Ovary (tissue), 9 donors: ENCODE measurements around the gene LEMD3. TPM values are rescaled to one million over a fixed set of nuclear protein-coding genes. Genes with fewer than 3 reads are reported as not detected.

ENCODE experiments used
- DNase-seq, 5 donors: peaks; one replicate each; pipeline ENCODE4 v3.0.0-alpha.2; 2019 to 2020
- H3K27ac ChIP-seq, 2 donors: fragments of 200-600 bp; one replicate each; pipeline versions ENCODE4 v1.5.1 to v1.8.0; 2019 to 2022
- H3K27me3 ChIP-seq: fragments of 200-600 bp; one replicate; pipeline ENCODE4 v1.8.0; 2022
- H3K36me3 ChIP-seq: fragments of 200-600 bp; sonication (generic); one replicate; pipeline ENCODE4 v1.5.1; 2019
- H3K4me1 ChIP-seq: one replicate; pipeline ENCODE4 v1.8.1; 2013; ENCODE audit warnings: mild to moderate bottlenecking, moderate library complexity; ENCODE audit not compliant: insufficient read depth
- H3K4me3 ChIP-seq: fragments of 200-600 bp; sonication (generic); one replicate; pipeline ENCODE4 v1.5.1; 2017
- H3K9me3 ChIP-seq, 2 donors: fragments of 200-600 bp in 1 of 2; sonication (generic) in 1 of 2; one replicate each; pipeline versions ENCODE4 v1.5.1 to v1.8.1; 2013 to 2019; ENCODE audit warnings: mild to moderate bottlenecking in 1 of 2, moderate library complexity in 1 of 2
- CTCF ChIP-seq, 3 donors: fragments of 450-650 bp in 2 of 3; fragments of 200-600 bp in 1 of 3; IDR thresholded peaks; one replicate each; pipeline versions ENCODE4 v1.5.1 to v1.8.0; 2016 to 2022; ENCODE audit warnings: antibody characterized with exemption in 3 of 3, mild to moderate bottlenecking in 1 of 3
- EP300 ChIP-seq: sonication (generic); formaldehyde crosslinking; IDR thresholded peaks from one replicate; pipeline ENCODE4 v1.6.1; 2017; ENCODE audit warnings: antibody characterized with exemption
- POLR2A ChIP-seq: fragments of 450-650 bp; IDR thresholded peaks from one replicate; pipeline ENCODE4 v1.6.1; 2017; ENCODE audit warnings: antibody characterized with exemption, mild to moderate bottlenecking, moderate library complexity
- WGBS, 3 donors: extraction: QIAGEN DNeasy Blood & Tissue Kit in 1 of 3; methylation state at CpG; one replicate each; pipeline versions ENCODE4 v1.1.5 to v1.1.7; 2013 to 2017; 5-methylcytosine and 5-hydroxymethylcytosine counted together
- intact Hi-C, 4 donors: fragments of 100-400 bp; cut with DNase I; formaldehyde crosslinking; loops; one replicate each; pipeline versions ENCODE4 v1.11.0 to v1.15.1; 2022 to 2023
- polyA plus RNA-seq, 2 donors: library from polyadenylated mRNA; stranded (reverse); fragments of 200-250 nt in 1 of 2; fragments of 350-450 nt in 1 of 2; fragmentation: Illumina TruSeq in 1 of 2; extraction: RNeasy Lipid Tissue Mini Kit (QIAGEN cat#74804) in 1 of 2; gene quantifications; one replicate each; pipeline ENCODE4 v1.2.3, GENCODE V29; 2013 to 2014
- total RNA-seq, 7 donors: library from RNA; depleted of rRNA in 2 of 7; stranded (reverse); fragments of >200 nt in 2 of 7; fragmentation: NEBNext Ultra II Directional in 3 of 7; extraction: Animal tissue kit (Norgen Biotek cat#: 25700) in 3 of 7; gene quantifications; one replicate each; pipeline versions ENCODE4 v1.1.0 to v1.2.4, GENCODE V29; 2016 to 2023
- donor health status: DM: no; HTN: no; CAD: no; lungs with moderate emphysema.
- donor health status: DM: no; HTN: no; CAD: no.
- donor health status: Bipolar disorder and iron deficiency.
- donor health status: DM: yes; HTN: yes; CAD: no.
- donor health status: DM: no; HTN: no; CAD: no.
- donor health status: DM: yes; HTN: yes; CAD: no.

Gene LEMD3
- total and polyA plus RNA-seq, 9 donors, result 11.4 to 34.8 (median 28.3) TPM

GRCh38 chr12:65164774-65165173 lies 4.6 kb upstream of the LEMD3 start:
- Histone ChIP-seq H3K27ac (no peak overlapping the region), H3K4me3 (no peak overlapping the region), H3K36me3 (no peaks in the 10 kb centered on the region), H3K4me1 (no peaks in the 10 kb centered on the region), H3K9me3 (no peaks in the 10 kb centered on the region), H3K27me3 (no peaks in the 10 kb centered on the region)
- no peak for DNase-seq
- intact Hi-C loops, result no loop called here
- TF ChIP-seq CTCF (IDR thresholded peaks at IDR 0.05) (no peak), EP300 (no peak), POLR2A (no peak)

- TF ChIP-seq EP300 (no peak), CTCF (IDR thresholded peaks at IDR 0.05) (no peak), POLR2A (no peak)
- DNase-seq, result peak in 1 of 5 donors; percentile 38
- Histone ChIP-seq H3K27ac (peak overlapping the region; percentile 85 to 91), H3K27me3 (no peaks in the 10 kb centered on the region), H3K36me3 (no peaks in the 10 kb centered on the region), H3K4me1 (peaks cover 7% of the 10 kb centered on the region), H3K4me3 (peak overlapping the region; percentile 66), H3K9me3 (no peaks in the 10 kb centered on the region)
- WGBS, 3 donors, result 6 to 11% (median 11%) methylated on average over 11 of the region's 11 CpGs
- intact Hi-C loops, result no loop called here
These were observed 583 bp upstream of the LEMD3 start for GRCh38 chr12:65168681-65169319.

GRCh38 chr12:65170209-65170881 lies 962 bp downstream of the LEMD3 start:
- Histone ChIP-seq H3K27me3 (no peaks in the 10 kb centered on the region), H3K36me3 (no peaks in the 10 kb centered on the region), H3K9me3 (no peaks in the 10 kb centered on the region), H3K4me3 (peak overlapping the region; percentile 66), H3K4me1 (peaks cover 7% of the 10 kb centered on the region), H3K27ac (peak overlapping the region; percentile 85 to 91)
- intact Hi-C loops, result no loop called here
- no peak for TF ChIP-seq EP300
- peak; percentile 25 to 59 (median 45) for DNase-seq
- WGBS, 3 donors, result 0 to 1% (median 1%) methylated on average over 44 to 47 of the region's 47 CpGs

- DNase-seq, result no peak
- Histone ChIP-seq H3K4me3 (peak overlapping the region; percentile 66), H3K27ac (no peak overlapping the region), H3K9me3 (no peaks in the 10 kb centered on the region), H3K4me1 (peaks cover 7% of the 10 kb centered on the region), H3K36me3 (no peaks in the 10 kb centered on the region), H3K27me3 (no peaks in the 10 kb centered on the region)
- TF ChIP-seq POLR2A (no peak), EP300 (no peak), CTCF (IDR thresholded peaks at IDR 0.05) (no peak)
- WGBS, 3 donors, result 48 to 55% (median 49%) methylated on average over 8 of the region's 8 CpGs
- intact Hi-C loops, result no loop called here
These were observed 1.7 kb downstream of the LEMD3 start for GRCh38 chr12:65171073-65171472.

- H3K9me3 ChIP-seq, result no peaks in the 10 kb centered on the region
- 70 to 77% (median 70%) methylated on average over 3 of the region's 3 CpGs for WGBS, 3 donors
- intact Hi-C loops, result no loop called here
- peaks cover 7% of the 10 kb centered on the region for H3K4me1 ChIP-seq
- TF ChIP-seq CTCF (IDR thresholded peaks at IDR 0.05) (no peak), POLR2A (no peak), EP300 (no peak)
- peak overlapping the region; percentile 66 for H3K4me3 ChIP-seq
- H3K36me3 ChIP-seq, result no peaks in the 10 kb centered on the region
- DNase-seq, result no peak
- H3K27ac ChIP-seq, result no peak overlapping the region
- no peaks in the 10 kb centered on the region for H3K27me3 ChIP-seq
These were observed 2.5 kb downstream of the LEMD3 start for GRCh38 chr12:65171870-65172269.
